CD14-positive monocyte (primary cell): ENCODE measurements around the gene THG1L. TPM values are rescaled to one million over a fixed set of nuclear protein-coding genes. Genes with fewer than 3 reads are reported as not detected.

ENCODE experiments used
- DNase-seq, 3 donors: peaks; one replicate each; pipeline ENCODE4 v3.0.0-alpha.2; 2011 to 2022
- H2AFZ ChIP-seq: 2 replicates; pipeline ENCODE4 v1.6.0; 2012; ENCODE audit warnings: mild to moderate bottlenecking, low read depth, low read length, inconsistent platforms; ENCODE audit not compliant: insufficient read depth, poor library complexity, severe bottlenecking
- H3K27ac ChIP-seq, 2 donors: 1 replicate in 1 of 2; 2 replicates in 1 of 2; pipeline ENCODE4 v1.5.1; 2012 to 2013; ENCODE audit warnings: low read length in 2 of 2, control low read depth in 1 of 2, inconsistent platforms in 1 of 2, low read depth in 1 of 2, mild to moderate bottlenecking in 1 of 2
- H3K27me3 ChIP-seq, 2 donors: one replicate each; pipeline versions ENCODE4 v1.6.0 to v1.6.1; 2011 to 2013; ENCODE audit warnings: low read length in 2 of 2; ENCODE audit not compliant: control insufficient read depth in 2 of 2, insufficient read depth in 2 of 2
- H3K36me3 ChIP-seq, 2 donors: replicated peaks in 1 of 2; 1 replicate in 1 of 2; 2 replicates in 1 of 2; pipeline versions ENCODE4 v1.5.1 to v1.6.1; 2012 to 2013; ENCODE audit warnings: low read length in 2 of 2, control low read depth in 1 of 2, inconsistent platforms in 1 of 2, mild to moderate bottlenecking in 1 of 2; ENCODE audit not compliant: insufficient read depth in 2 of 2, control insufficient read depth in 1 of 2
- H3K4me1 ChIP-seq, 2 donors: 1 replicate in 1 of 2; 2 replicates in 1 of 2; pipeline versions ENCODE4 v1.5.1 to v1.6.1; 2012 to 2013; ENCODE audit warnings: low read length in 2 of 2, control low read depth in 1 of 2, inconsistent platforms in 1 of 2, mild to moderate bottlenecking in 1 of 2, moderate library complexity in 1 of 2; ENCODE audit not compliant: insufficient read depth in 2 of 2, control insufficient read depth in 1 of 2
- H3K4me2 ChIP-seq: replicated peaks from 2 replicates; pipeline ENCODE3; 2012; ENCODE audit warnings: low read length, moderate library complexity, mild to moderate bottlenecking; ENCODE audit not compliant: poor library complexity, severe bottlenecking; ENCODE audit errors: extremely low read depth
- H3K4me3 ChIP-seq, 3 experiments: fragments of 200-600 bp in 1 of 3; sonication (generic) in 1 of 3; replicated peaks in 1 of 3; 1 replicate in 2 of 3; 2 replicates in 1 of 3; pipeline ENCODE4 v1.5.1; 2011 to 2013; ENCODE audit warnings: low read length in 3 of 3, mild to moderate bottlenecking in 3 of 3, control low read depth in 2 of 3, low read depth in 2 of 3, inconsistent platforms in 1 of 3, moderate library complexity in 1 of 3
- H3K79me2 ChIP-seq: 2 replicates; pipeline ENCODE4 v1.6.0; 2012; ENCODE audit warnings: mild to moderate bottlenecking, control low read depth, inconsistent platforms, low read length, moderate library complexity; ENCODE audit not compliant: insufficient read depth
- H3K9ac ChIP-seq: 2 replicates; pipeline ENCODE4 v1.6.0; 2017; ENCODE audit warnings: low read length, mild to moderate bottlenecking; ENCODE audit not compliant: insufficient read depth, poor library complexity, severe bottlenecking
- H3K9me3 ChIP-seq, 2 donors: replicated peaks in 1 of 2; 1 replicate in 1 of 2; 2 replicates in 1 of 2; pipeline versions ENCODE4 v1.5.1 to v1.6.1; 2012 to 2013; ENCODE audit warnings: low read length in 2 of 2, control low read depth in 1 of 2; ENCODE audit not compliant: control insufficient read depth in 1 of 2, insufficient read depth in 1 of 2
- H4K20me1 ChIP-seq: 2 replicates; pipeline ENCODE4 v1.6.0; 2012; ENCODE audit warnings: mild to moderate bottlenecking, low read length, control low read depth, moderate library complexity; ENCODE audit not compliant: insufficient read depth
- H3K27ac Mint-ChIP-seq, 7 donors: one replicate each; pipeline ENCODE4 v1.8.0; 2020; ENCODE audit warnings: mild to moderate bottlenecking in 7 of 7, mixed read lengths in 7 of 7, moderate library complexity in 6 of 7, inconsistent platforms in 2 of 7
- H3K27me3 Mint-ChIP-seq, 3 donors: one replicate each; pipeline ENCODE4 v1.8.0; 2021 to 2022; ENCODE audit warnings: low read depth in 3 of 3, mild to moderate bottlenecking in 3 of 3, mixed read lengths in 3 of 3, moderate library complexity in 3 of 3, inconsistent platforms in 1 of 3
- H3K36me3 Mint-ChIP-seq, 2 donors: one replicate each; pipeline ENCODE4 v1.8.0; 2020; ENCODE audit warnings: mixed read lengths in 2 of 2, inconsistent platforms in 1 of 2, mild to moderate bottlenecking in 1 of 2
- H3K4me1 Mint-ChIP-seq: one replicate; pipeline ENCODE4 v1.8.0; 2020; ENCODE audit warnings: mild to moderate bottlenecking, mixed read lengths
- H3K4me3 Mint-ChIP-seq, 2 donors: one replicate each; pipeline ENCODE4 v1.8.0; 2020; ENCODE audit warnings: mild to moderate bottlenecking in 2 of 2, mixed read lengths in 2 of 2, moderate library complexity in 1 of 2
- H3K9me3 Mint-ChIP-seq, 7 donors: one replicate each; pipeline ENCODE4 v1.8.0; 2020 to 2022; ENCODE audit warnings: mixed read lengths in 7 of 7, mild to moderate bottlenecking in 6 of 7, moderate library complexity in 6 of 7, inconsistent platforms in 2 of 7
- WGBS: methylation state at CpG from one replicate; pipeline ENCODE4 v1.1.5; 2013; ENCODE audit warnings: missing lambda C conversion rate; ENCODE audit not compliant: insufficient coverage; 5-methylcytosine and 5-hydroxymethylcytosine counted together
- intact Hi-C, 2 donors: fragments of 100-400 bp; cut with micrococcal nuclease; formaldehyde crosslinking; loops; one replicate each; pipeline versions ENCODE4 v1.15.0 to v1.15.1; 2023
- polyA plus RNA-seq, 3 donors: library from polyadenylated mRNA; depleted of rRNA in 1 of 3; unstranded in 2 of 3; stranded (reverse) in 1 of 3; fragments of 300-500 nt in 2 of 3; fragments of >200 nt in 1 of 3; fragmentation: Illumina TruSeq in 2 of 3; gene quantifications; 1 replicate in 2 of 3; 2 replicates in 1 of 3; pipeline ENCODE4 v1.2.3, GENCODE V29; 2012 to 2021
- TF ChIP-seq, protein P1 (sequence below): fragments of 200-600 bp; IDR thresholded peaks from one replicate; pipeline ENCODE4 v1.8.0; 2022; ENCODE audit warnings: antibody characterized with exemption, mild to moderate bottlenecking

The THG1L gene
- polyA plus RNA-seq, 3 donors = 7.6 to 12.2 (median 7.6) TPM

DNA sequence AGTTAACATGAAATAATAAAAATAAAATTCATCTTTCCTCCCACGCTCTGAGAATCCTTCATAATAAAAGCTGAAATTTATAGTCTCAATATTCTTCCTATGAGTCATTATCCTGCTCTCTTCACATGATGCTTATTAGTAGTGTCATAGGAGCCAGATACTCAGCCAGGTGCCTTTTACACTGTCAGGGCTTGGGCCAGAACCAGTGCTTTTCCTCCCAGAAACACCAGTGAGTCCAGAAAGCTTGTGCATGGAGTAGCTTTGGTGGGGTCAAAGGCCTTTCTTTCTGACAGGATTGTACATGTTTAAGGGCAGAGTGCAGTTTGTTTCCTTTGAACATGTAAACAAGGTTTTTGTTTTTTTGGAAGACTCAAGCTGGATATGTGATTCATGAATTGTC, 19.1 kb downstream of the THG1L start:
- no CpG with 5 or more reads among the region's 1 CpG for WGBS
- H3K4me1 Mint-ChIP-seq = peaks cover under 1% of the 10 kb centered on the region
- H3K27me3 Mint-ChIP-seq = peaks cover 0 to 1% (median 0%) of the 10 kb centered on the region in 3 donors
- Histone ChIP-seq H3K4me2 (no peak overlapping the region), H3K9ac (no peak overlapping the region), H3K4me3 (no peak overlapping the region), H3K79me2 (peaks cover 3% of the 10 kb centered on the region), H4K20me1 (no peaks in the 10 kb centered on the region), H3K27ac (no peak overlapping the region), H3K9me3 (no peaks in the 10 kb centered on the region), H3K4me1 (no peaks in the 10 kb centered on the region), H2AFZ (no peak overlapping the region), H3K36me3 (peaks cover 11 to 40% of the 10 kb centered on the region in 2 donors), H3K27me3 (no peaks in the 10 kb centered on the region)
- DNase-seq = no peak
- peaks cover 27 to 31% of the 10 kb centered on the region in 2 donors for H3K36me3 Mint-ChIP-seq
- no peak overlapping the region for H3K4me3 Mint-ChIP-seq
- H3K9me3 Mint-ChIP-seq = peaks cover 0 to 1% (median 0%) of the 10 kb centered on the region in 7 donors
- H3K27ac Mint-ChIP-seq = no peak overlapping the region
- TF ChIP-seq, protein P1, sequence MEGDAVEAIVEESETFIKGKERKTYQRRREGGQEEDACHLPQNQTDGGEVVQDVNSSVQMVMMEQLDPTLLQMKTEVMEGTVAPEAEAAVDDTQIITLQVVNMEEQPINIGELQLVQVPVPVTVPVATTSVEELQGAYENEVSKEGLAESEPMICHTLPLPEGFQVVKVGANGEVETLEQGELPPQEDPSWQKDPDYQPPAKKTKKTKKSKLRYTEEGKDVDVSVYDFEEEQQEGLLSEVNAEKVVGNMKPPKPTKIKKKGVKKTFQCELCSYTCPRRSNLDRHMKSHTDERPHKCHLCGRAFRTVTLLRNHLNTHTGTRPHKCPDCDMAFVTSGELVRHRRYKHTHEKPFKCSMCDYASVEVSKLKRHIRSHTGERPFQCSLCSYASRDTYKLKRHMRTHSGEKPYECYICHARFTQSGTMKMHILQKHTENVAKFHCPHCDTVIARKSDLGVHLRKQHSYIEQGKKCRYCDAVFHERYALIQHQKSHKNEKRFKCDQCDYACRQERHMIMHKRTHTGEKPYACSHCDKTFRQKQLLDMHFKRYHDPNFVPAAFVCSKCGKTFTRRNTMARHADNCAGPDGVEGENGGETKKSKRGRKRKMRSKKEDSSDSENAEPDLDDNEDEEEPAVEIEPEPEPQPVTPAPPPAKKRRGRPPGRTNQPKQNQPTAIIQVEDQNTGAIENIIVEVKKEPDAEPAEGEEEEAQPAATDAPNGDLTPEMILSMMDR = no peak
- intact Hi-C loops = no loop called here

DNA sequence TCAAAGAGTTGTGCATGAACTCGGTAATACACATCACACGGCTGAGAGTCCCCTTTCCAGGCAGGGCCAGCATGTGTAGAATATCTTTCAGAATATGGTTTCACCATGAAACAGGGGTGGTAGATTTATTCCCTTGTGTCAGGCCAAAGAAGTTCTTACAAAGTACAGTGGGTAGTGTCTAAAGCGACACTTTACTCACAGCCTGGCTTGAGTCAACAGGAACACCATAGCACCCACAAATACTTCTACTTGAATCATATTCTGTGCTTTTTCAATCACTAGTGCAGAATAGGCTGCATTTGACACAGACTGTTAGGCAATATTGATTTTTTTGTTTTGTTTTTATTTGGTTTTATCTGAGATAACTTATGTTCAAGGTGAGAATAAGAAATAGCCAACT, 24.9 kb downstream of the THG1L start:
- Histone ChIP-seq H3K27ac (no peak overlapping the region), H3K79me2 (no peaks in the 10 kb centered on the region), H2AFZ (no peak overlapping the region), H3K9me3 (no peaks in the 10 kb centered on the region), H3K27me3 (no peaks in the 10 kb centered on the region), H3K9ac (no peak overlapping the region), H3K36me3 (peaks cover 21 to 77% of the 10 kb centered on the region in 2 donors), H4K20me1 (no peaks in the 10 kb centered on the region), H3K4me3 (no peak overlapping the region), H3K4me1 (no peaks in the 10 kb centered on the region), H3K4me2 (no peak overlapping the region)
- Mint-ChIP-seq H3K36me3 (peaks cover 52 to 76% of the 10 kb centered on the region in 2 donors), H3K27ac (no peak overlapping the region), H3K9me3 (no peaks in the 10 kb centered on the region), H3K4me1 (no peaks in the 10 kb centered on the region), H3K27me3 (no peaks in the 10 kb centered on the region), H3K4me3 (no peak overlapping the region)
- intact Hi-C loops = no loop called here
- DNase-seq = no peak
- TF ChIP-seq, protein P1 = no peak
- no CpG with 5 or more reads among the region's 3 CpGs for WGBS
